Measurements from ENCODE around the gene CCDC77.
"Not testable (repeated sequence)": the region's sequence is repeated elsewhere in the genome, so short reads cannot be mapped to it uniquely, and the experiment has no call there.

The CCDC77 gene

GRCh38 chr12:401235-402028 lies at the start of gene CCDC77:
CCDC77 (plus strand) TSS chr12:401644; CDS start chr12:409384, 7,740 bp downstream.
- peak; percentile 94 to 96 (median 95) for DNase-seq

- no peak for DNase-seq
Observed at GRCh38 chr12:356276-356988, 45.0 kb upstream of the CCDC77 start.

- no peak for DNase-seq
Observed at GRCh38 chr12:359091-359490, 42.4 kb upstream of the CCDC77 start.

- DNase-seq: no peak
Observed at GRCh38 chr12:366820-367219, 34.6 kb upstream of the CCDC77 start.

- DNase-seq: no peak
Observed at GRCh38 chr12:367972-368371, 33.5 kb upstream of the CCDC77 start.

- DNase-seq: not testable (repeated sequence)
Observed at GRCh38 chr12:370739-371485, 30.5 kb upstream of the CCDC77 start.

GRCh38 chr12:386651-387050 lies 14.8 kb upstream of the CCDC77 start:
- no peak for DNase-seq

- no peak for DNase-seq
Observed at GRCh38 chr12:388012-388411, 13.4 kb upstream of the CCDC77 start.

- peak; percentile 39 to 53 (median 50) for DNase-seq
Observed at GRCh38 chr12:388541-389141, 12.8 kb upstream of the CCDC77 start.

GRCh38 chr12:389142-390096 lies 12.0 kb upstream of the CCDC77 start, which contains the start of gene KDM5A:
KDM5A (minus strand) TSS chr12:389320; CDS start chr12:389091, 229 bp downstream.
- peak; percentile 95 to 96 (median 96) for DNase-seq

GRCh38 chr12:400828-401227 lies 616 bp upstream of the CCDC77 start:
- no peak for DNase-seq

GRCh38 chr12:402029-402389 lies 565 bp downstream of the CCDC77 start:
- peak in 1 of 3 donors; percentile 31 for DNase-seq

- DNase-seq: no peak
Observed at GRCh38 chr12:414859-415258, 13.4 kb downstream of the CCDC77 start.

GRCh38 chr12:418432-418831 lies 17.0 kb downstream of the CCDC77 start:
- no peak for DNase-seq

GRCh38 chr12:422526-422925 lies 21.1 kb downstream of the CCDC77 start:
- DNase-seq: no peak

- not testable (repeated sequence) for DNase-seq
Observed at GRCh38 chr12:435737-436136, 34.3 kb downstream of the CCDC77 start.

- DNase-seq: peak; percentile 65 to 76 (median 65)
Observed at GRCh38 chr12:442235-442884, 40.9 kb downstream of the CCDC77 start.

- DNase-seq: peak; percentile 49 to 58 (median 56)
Observed at GRCh38 chr12:447141-447540, 45.7 kb downstream of the CCDC77 start.

- DNase-seq: no peak
Observed at GRCh38 chr12:449203-449602, 47.8 kb downstream of the CCDC77 start.

- DNase-seq: no peak
Observed at GRCh38 chr12:450438-450837, 49.0 kb downstream of the CCDC77 start.

GRCh38 chr12:452667-453210 lies 51.3 kb downstream of the CCDC77 start:
- peak in 1 of 3 donors; percentile 48 for DNase-seq
